Measurements from ENCODE around the gene JADE3. TPM values are rescaled to one million over a fixed set of nuclear protein-coding genes. Genes with fewer than 3 reads are reported as not detected.
A peak's percentile ranks its signal among the peaks of the same experiment; 100 is the strongest.

Gene JADE3
- total RNA-seq, 1 experiment from 2014 or later: 20.2 TPM

DNA sequence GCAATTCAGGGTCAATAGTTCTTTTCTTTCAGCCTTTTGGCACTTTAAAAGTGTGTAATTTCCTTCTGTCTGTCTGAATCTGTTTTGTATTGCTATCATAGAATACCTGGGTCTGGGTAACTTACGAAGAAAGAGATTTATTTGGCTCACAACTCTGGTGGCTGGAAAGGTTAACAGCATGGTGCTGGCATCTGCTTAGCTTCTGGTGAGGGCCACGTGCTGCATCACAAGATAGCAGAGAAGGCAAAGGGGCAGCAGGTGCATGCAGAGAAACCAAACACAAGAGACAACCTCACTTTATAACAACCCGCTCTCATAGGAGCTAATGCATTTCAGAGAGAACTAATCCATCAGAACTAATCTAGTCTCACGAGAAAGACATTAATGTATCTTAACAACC, 184.8 kb downstream of the JADE3 start:
- no peak overlapping the region for H3K18ac ChIP-seq (ENCODE audit: insufficient read length, low read depth, low read length)
- peaks cover 1% of the 10 kb centered on the region; the same call in 1 of the 2 replicates for H3K27me3 Mint-ChIP-seq (ENCODE audit: low read depth)
- DNase-seq: no peak
- no peak overlapping the region for H3K27ac Mint-ChIP-seq
- peaks cover 8% of the 10 kb centered on the region for H3K9me3 ChIP-seq (ENCODE audit: control insufficient read depth, low read depth, low read length)
- no peak overlapping the region for H2BK120ac ChIP-seq (ENCODE audit: low read depth, low read length, poor library complexity, severe bottlenecking)
- no peak overlapping the region for H3K9ac ChIP-seq (ENCODE audit: extremely low read depth, insufficient read length, low read length)
- no peak overlapping the region for H3T11ph ChIP-seq (ENCODE audit: low read length)
- no peak overlapping the region for H2BK12ac ChIP-seq (ENCODE audit: insufficient read length, low read depth, low read length)
- no peak overlapping the region for H4K91ac ChIP-seq (ENCODE audit: insufficient read length, low read depth, low read length)
- no peaks in the 10 kb centered on the region for H4K20me1 ChIP-seq (ENCODE audit: control insufficient read depth, insufficient read depth, insufficient read length)
- peaks cover 57 to 67% of the 10 kb centered on the region in 2 experiments for H3K9me3 Mint-ChIP-seq
- no peak overlapping the region for H3K23ac ChIP-seq (ENCODE audit: insufficient read length, low read depth, low read length)
- peak overlapping the region; percentile 3 for H3K27ac ChIP-seq (ENCODE audit: insufficient read length, low read depth, low read length)
- no peak overlapping the region for H2AK5ac ChIP-seq (ENCODE audit: insufficient read length, low read length)
- H3K4me2 ChIP-seq (ENCODE audit: insufficient read depth, insufficient read length, low read length): no peak overlapping the region
- no CpG with 5 or more reads among the region's 4 CpGs for WGBS (ENCODE audit: extremely low coverage, insufficient read length, low lambda C conversion rate)
- peaks cover 0 to 8% (median 2%) of the 10 kb centered on the region in 3 experiments; a peak in 4 of 7 replicates for H3K36me3 Mint-ChIP-seq (ENCODE audit: insufficient read depth in 1 of 3, low read depth in 3 of 3)
- H2AFZ ChIP-seq (ENCODE audit: low read length): no peak overlapping the region
- TF ChIP-seq, protein P1, sequence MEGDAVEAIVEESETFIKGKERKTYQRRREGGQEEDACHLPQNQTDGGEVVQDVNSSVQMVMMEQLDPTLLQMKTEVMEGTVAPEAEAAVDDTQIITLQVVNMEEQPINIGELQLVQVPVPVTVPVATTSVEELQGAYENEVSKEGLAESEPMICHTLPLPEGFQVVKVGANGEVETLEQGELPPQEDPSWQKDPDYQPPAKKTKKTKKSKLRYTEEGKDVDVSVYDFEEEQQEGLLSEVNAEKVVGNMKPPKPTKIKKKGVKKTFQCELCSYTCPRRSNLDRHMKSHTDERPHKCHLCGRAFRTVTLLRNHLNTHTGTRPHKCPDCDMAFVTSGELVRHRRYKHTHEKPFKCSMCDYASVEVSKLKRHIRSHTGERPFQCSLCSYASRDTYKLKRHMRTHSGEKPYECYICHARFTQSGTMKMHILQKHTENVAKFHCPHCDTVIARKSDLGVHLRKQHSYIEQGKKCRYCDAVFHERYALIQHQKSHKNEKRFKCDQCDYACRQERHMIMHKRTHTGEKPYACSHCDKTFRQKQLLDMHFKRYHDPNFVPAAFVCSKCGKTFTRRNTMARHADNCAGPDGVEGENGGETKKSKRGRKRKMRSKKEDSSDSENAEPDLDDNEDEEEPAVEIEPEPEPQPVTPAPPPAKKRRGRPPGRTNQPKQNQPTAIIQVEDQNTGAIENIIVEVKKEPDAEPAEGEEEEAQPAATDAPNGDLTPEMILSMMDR (conservative IDR thresholded peaks at IDR 0.05): no peak
- no peak overlapping the region for H3K4me3 Mint-ChIP-seq
- H2BK20ac ChIP-seq (ENCODE audit: low read depth, low read length, poor library complexity, severe bottlenecking): no peak overlapping the region
- no peak overlapping the region for H2BK15ac ChIP-seq (ENCODE audit: low read depth, low read length)
- no peak overlapping the region for H3K4ac ChIP-seq (ENCODE audit: low read depth, low read length)
- H3K23me2 ChIP-seq (ENCODE audit: insufficient read length, low read depth, low read length, poor library complexity, severe bottlenecking): no peaks in the 10 kb centered on the region
- H4K8ac ChIP-seq (replicated peaks; ENCODE audit: insufficient read length, low read depth, low read length): no peak overlapping the region
- H3K27me3 ChIP-seq (ENCODE audit: insufficient read depth, low read length): no peaks in the 10 kb centered on the region
- peaks cover 5 to 8% of the 10 kb centered on the region in 2 experiments for H3K4me1 Mint-ChIP-seq
- H4K5ac ChIP-seq (ENCODE audit: insufficient read length, low read depth, low read length): no peak overlapping the region
- H3K79me1 ChIP-seq (ENCODE audit: insufficient read depth, low read depth, low read length, poor library complexity, severe bottlenecking): no peaks in the 10 kb centered on the region
- no peaks in the 10 kb centered on the region; the same call in 1 of the 2 replicates for H3K79me2 ChIP-seq (ENCODE audit: insufficient read depth, low read length)
- no peaks in the 10 kb centered on the region; the same call in 1 of the 2 replicates for H3K4me1 ChIP-seq (ENCODE audit: insufficient read depth, low read length)
- H3K56ac ChIP-seq (ENCODE audit: insufficient read length, low read depth, low read length): no peak overlapping the region
- H3K14ac ChIP-seq (ENCODE audit: insufficient read depth, low read length): no peak overlapping the region
- H2BK5ac ChIP-seq (ENCODE audit: insufficient read length, low read length): no peak overlapping the region

Measured in H9 (cell line).